Tibial nerve (tissue), 4 donors: Measurements from ENCODE around the gene MAPKAP1.

Experiments used
- EP300 ChIP-seq, 2 donors: sonication (generic); formaldehyde crosslinking; IDR thresholded peaks; one replicate each; pipeline ENCODE4 v1.6.1; 2017; ENCODE audit warnings: antibody characterized with exemption in 2 of 2, mild to moderate bottlenecking in 1 of 2
- TF ChIP-seq, protein P1 (sequence below), 5 experiments: fragments of 200-600 bp in 3 of 5; fragments of 450-650 bp in 2 of 5; sonication (generic) in 3 of 5; IDR thresholded peaks; one replicate each; pipeline ENCODE4 v1.5.1; 2016 to 2019; ENCODE audit warnings: antibody characterized with exemption in 5 of 5, mild to moderate bottlenecking in 3 of 5, moderate library complexity in 2 of 5

DNA sequence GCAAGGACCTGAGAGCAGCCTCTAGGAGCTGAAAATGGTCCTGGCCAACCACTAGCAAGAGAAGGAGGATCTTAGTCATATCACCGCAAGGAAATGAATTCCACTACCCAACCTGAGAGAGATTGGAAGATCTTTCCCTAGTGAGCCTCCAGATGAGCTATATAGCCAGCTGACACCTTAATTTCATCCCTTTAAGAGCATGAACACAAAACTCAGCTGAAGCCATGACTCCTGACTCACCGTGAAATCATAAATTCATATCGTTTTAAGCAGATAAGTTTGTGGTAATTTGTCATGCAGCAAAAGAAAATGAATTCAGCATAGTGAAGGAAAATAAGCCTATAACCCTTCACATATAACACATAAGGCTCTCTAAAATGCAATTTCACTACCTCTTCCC is 23.5 kb downstream of the MAPKAP1 start:
- no peak for TF ChIP-seq EP300 (IDR thresholded peaks at IDR 0.05)
- TF ChIP-seq, protein P1, sequence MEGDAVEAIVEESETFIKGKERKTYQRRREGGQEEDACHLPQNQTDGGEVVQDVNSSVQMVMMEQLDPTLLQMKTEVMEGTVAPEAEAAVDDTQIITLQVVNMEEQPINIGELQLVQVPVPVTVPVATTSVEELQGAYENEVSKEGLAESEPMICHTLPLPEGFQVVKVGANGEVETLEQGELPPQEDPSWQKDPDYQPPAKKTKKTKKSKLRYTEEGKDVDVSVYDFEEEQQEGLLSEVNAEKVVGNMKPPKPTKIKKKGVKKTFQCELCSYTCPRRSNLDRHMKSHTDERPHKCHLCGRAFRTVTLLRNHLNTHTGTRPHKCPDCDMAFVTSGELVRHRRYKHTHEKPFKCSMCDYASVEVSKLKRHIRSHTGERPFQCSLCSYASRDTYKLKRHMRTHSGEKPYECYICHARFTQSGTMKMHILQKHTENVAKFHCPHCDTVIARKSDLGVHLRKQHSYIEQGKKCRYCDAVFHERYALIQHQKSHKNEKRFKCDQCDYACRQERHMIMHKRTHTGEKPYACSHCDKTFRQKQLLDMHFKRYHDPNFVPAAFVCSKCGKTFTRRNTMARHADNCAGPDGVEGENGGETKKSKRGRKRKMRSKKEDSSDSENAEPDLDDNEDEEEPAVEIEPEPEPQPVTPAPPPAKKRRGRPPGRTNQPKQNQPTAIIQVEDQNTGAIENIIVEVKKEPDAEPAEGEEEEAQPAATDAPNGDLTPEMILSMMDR (IDR thresholded peaks at IDR 0.05) = no peak
